ENCODE data around the gene PKNOX2.

The PKNOX2 gene

DNA sequence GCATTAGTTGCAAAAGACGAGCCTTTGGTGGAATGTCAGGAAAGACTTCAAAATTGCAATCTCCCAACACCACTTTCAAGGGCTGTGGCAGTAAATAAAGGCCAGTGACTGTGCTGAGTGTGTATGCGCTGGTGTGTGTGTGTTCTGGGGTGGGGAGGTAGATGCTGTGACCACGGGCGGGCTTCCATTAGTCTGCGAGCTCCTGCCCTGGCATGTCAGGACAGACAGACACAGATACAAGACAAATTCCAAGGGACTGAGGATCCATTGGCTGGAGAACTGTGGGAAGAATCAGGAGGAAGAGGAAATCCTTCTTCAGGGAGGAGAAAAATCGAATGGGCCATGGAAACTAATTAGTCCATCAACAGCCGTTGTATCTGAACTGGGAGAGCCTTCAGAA, 248.0 kb downstream of the PKNOX2 start:
- no peak for DNase-seq (ENCODE audit: low read depth)

DNA sequence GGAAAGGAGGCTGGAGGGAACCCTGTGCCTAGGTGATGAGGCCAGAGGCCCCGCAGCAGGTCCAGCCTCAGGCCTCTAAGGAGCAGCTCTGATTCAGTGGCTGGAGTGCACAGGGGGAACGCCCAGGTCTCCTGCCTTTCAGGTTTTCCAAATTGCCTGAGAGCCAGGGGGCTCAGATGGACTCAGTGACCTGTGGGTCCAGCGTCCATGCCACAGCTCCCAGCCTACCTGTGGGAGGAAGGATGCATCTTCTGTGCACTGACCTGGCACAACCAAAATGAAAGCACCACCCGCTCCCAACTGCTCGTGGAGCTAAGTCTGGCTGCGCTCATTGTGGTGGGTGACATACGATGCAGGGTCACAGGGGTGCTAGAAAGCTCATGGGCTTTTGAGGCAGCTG, 248.7 kb downstream of the PKNOX2 start:
- DNase-seq (ENCODE audit: low read depth) = no peak

DNA sequence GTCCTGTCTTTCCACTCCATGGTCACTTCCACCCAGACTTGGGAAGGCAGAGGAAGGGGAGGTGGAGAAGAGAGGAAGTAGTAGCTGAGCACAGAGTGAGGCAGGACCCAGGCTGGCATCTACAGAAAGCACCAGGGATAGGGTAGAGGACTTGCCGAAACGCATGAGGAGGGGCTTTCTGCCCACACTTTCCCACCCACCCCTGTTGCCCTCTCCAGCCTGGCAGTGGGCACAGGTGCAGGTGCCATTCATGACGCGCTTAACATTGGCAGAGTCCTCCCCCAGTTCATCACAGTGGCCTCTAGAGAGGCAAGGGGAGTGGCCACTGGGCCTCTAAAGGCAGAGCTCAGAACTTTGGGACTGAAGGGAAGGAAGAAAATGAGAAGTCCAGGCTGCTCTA, 249.6 kb downstream of the PKNOX2 start:
- DNase-seq (ENCODE audit: low read depth) = no peak

DNA sequence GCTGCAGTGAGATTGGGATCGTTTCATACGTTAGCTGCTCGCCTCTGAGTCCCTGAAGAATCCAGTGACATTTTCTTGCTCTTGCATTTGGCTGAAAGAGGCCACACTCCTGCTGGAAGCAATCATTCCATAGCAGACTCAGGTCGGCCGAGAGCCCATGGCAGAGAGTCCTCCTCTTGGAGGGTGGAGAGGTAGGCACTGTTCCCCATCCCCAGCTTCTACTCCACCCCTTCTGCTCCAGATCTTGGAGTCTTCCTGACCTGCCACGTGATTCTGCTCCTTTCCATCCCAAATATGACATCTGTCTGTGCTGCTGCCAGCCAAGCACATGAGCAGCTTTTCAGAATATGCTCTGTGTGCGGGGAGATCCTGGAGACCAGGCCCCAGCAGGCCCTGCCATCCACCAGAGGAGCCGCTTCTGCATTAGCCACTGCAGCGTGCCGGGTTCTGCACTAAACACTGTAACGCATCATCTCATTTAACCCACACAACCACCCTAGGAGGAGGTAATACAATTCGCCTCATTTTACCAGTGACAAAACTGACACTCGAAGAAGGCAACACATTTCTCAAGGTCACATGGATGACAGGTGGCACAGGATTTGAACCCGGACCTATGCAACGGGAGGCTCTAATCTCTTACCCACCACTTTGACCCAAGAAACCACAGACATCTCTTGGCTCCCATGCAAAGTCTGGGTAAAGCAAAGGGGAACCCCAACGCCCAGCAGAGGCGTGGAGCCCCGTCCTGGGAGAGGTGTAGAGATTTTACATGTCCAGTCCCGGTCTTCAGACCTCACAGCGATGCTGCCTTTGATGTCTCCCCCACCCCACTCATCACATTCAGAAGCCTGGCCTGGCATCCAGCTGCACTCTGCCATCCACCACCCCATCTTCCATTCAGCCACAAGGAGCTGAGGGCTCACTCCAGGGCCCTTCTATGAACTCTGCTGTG, 252.7 kb downstream of the PKNOX2 start:
- no peak for DNase-seq (ENCODE audit: low read depth)

DNA sequence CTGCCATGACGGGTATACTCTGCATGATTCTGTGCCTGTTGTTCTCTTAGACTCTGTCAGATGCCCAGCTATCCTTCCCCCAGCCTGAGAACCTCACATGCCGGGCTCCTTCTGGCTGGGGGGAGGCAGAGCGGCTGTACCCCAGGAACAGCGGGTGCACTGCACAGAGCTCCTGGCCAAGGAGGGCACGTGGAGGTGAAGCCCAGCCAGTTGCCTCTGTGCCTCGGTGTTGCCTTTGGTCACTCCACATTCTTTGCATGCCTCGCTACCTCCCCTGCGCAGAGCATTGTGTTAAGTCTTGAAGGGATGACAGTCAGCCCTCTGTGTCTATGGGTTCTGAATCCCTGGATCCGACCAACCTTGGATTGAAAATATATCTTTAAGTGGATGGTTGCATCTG, 253.8 kb downstream of the PKNOX2 start:
- no peak for DNase-seq (ENCODE audit: low read depth)

DNA sequence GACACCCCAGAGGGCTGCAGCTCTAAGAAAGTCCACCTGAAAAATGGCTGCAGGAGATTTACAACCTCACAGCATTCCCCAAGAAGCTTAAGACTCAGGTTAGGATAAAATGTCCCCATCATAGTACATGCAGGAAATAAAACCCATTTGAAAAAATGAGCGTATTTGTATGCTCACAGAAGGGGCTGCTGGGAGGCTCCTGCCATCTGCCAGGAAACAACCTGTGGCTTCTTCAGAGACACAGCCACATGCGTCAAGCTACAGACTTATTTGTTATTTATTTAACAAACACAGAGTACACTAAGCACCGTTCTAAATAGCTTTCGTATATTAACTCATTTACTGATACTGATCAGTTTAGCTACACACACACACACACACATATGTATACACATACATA, 258.1 kb downstream of the PKNOX2 start:
- no peak for DNase-seq (ENCODE audit: low read depth)

DNA sequence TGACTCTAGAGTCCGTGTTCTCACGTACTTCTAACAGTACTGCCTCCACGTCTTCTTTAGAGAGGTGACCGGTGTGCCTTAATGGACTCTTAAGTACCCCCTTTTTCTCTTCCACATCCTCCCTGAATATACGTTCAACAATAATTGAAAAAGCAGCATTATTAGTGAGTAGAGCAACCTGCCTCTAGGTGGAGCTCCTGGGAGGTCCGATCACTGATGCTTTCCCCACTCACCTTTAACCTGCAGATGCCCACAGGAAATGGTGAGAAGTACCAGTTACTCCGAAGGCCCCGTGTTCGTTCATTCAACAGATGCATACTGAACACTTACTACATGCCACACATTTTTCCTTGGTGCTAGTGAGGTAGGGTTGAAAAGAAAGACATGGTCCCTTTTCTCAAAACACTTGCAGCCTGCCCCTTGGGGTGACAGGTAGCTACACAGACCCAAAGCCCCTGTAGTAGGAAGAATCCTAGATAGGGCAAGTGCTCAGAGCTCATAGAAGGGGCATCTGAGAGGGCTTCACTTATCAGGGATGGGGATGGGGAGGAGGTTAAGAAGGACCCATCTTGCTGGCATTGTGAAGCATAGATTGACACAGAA, 258.8 kb downstream of the PKNOX2 start:
- no peak for DNase-seq (ENCODE audit: low read depth)

DNA sequence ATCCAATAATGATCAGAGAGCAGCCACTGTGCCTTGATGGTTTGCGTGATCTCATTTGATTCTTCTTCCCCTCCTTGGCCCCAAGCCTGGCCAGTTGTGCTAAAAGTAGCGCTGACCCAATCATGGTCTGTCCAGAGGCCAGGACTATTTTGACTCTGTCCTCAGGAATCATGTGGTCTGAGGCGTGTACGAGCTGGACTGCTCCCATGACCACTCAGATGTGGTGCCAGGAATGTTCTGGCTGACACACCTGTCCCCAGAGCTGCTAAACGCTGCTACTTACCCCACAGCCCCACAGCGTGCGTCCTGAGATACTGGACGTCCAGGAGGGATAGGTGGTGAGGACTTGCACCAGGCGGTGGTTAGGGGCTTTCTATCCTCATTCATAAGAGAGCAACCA, 261.1 kb downstream of the PKNOX2 start:
- DNase-seq (ENCODE audit: low read depth) = no peak

DNA sequence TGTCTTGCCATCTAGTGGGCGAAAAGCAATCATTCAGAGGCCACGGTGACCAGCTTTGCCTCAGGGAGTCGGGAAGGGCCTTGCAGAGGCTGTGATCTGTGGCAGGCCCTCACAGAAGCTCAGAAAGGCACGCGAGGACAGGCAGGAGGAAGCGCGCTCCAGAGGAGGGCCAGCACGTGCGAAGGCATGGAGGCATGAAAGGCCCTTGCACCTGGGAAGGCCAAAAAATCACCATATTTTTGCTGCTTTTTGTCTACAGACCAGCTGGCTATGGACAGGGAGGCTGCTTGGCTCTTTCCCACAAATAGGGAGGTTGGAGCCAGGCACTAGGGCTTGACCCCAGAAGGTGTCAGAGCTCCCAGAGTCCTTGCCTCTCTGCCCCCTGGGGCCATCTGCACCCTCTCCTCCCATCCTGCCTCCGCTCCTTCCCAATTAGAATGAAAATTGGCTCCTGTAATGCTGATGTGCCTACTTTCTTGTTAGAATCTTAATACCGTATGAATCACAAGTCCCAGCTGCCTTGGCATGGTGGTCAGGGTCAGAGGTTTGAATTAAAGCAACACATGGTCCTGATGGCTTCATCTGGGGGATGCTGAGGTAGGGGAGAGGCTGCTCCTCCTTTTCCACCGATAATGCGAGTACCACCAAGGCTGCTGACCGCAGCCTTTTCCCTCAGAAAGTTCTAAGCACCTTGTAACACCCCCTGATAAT, 262.4 kb downstream of the PKNOX2 start:
- DNase-seq (ENCODE audit: low read depth) = no peak

DNA sequence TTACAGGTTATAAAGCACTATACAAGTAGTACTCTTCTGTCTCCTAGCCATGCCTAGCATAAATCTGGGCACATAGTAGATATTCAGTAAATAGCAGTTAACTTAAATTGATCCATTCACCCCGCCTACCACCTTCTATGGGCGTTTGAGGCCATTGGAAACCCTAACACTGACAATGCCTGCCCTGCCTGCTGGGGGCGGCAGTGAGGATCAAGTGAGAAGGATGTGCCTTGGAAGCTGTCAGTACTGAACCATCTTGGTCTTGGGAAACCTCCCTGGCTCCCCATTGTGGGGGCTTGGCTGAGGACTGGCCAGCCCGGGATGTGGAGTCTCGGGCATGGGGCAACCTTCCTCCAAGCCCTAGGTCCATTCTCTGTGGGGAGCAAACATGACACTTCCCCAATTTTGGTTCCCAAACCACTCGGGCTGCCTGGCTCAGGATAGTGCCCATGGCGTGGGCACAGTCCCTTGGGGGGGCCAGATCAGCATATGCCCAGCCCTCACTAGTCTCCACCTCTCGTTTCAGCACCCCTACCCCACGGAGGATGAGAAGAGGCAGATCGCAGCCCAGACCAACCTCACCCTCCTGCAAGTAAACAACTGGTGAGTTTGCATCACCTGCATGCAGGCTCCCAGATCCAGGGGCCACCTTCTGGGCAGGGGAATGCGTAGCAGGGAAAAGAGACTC, 264.1 kb downstream of the PKNOX2 start:
- no peak for DNase-seq (ENCODE audit: low read depth)

DNA sequence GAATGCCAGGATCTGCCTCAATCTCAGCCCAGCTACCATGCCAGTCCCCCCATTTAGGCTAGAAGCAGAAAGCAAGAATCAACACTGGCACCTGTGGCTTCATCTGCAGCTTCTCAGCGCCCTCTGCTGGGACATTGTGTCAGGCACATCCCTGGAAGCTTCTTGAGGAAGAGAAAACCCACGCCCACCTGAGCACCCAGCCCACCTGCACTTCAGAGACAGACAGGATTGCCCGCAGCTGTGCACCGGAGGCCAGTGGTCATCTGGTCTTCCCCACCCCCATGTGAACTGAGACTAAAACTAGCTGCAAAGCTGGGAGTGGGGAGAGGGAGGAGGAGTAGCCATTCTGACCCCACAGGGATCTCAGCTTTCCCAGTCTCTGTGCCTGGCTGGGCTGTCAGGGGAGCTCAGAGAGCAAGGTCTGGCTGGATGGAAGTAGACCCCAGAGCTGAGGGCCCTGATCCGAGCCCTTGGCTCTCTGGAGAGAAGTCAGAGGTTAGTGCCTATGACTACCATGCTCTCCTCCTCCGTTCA, 264.7 kb downstream of the PKNOX2 start:
- no peak for DNase-seq (ENCODE audit: low read depth)

DNA sequence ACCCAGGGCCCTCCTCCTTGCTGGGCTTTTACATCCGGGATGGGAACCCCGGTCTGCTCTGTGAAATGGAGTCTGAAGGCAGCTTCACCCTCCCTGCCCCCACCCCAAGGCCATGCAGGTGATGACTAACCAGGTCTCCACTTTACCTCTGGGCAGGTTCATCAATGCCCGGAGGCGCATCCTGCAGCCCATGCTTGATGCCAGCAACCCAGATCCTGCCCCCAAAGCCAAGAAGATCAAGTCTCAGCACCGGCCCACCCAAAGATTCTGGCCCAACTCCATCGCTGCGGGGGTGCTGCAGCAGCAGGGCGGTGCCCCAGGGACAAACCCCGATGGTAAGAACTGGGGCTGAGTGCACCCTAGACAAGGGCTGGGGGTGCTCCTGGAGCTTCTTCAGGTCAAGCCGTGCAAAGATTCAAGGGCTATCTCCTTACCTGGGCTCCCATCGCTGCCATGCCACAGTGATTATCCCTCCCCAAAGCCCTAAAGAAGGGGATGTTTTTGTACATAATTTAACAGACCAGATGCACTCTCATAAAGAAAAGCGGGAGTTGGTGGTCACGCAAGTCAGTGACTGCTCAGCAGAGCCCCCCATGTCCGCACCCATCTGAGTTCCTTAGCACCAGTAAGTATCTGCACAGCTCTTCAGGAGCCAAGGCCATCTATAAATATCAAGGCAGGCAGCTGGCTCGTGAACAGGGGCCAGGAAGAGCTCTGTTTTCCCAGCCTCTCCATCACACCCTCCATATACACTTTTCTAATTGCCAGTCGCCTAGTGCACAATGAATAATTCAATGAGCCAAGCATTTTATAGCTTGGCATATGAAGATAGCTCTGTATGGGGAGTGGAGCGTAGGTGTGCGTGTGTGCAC, 265.5 kb downstream of the PKNOX2 start:
- no peak for DNase-seq (ENCODE audit: low read depth)

DNA sequence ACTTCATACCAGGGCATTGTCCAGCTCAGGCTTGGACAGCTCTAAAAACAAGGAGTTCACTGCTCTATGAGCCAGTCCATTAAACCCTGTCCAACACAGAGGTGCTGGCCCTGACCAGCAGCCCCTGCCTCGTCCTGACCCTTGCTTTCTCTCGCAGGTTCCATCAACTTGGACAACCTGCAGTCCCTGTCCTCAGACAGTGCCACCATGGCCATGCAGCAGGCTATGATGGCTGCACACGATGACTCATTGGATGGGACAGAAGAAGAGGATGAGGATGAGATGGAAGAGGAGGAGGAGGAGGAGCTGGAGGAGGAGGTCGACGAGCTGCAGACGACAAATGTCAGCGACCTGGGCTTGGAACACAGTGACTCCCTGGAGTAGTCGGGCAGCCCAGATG, 266.5 kb downstream of the PKNOX2 start:
- DNase-seq (ENCODE audit: low read depth) = no peak

DNA sequence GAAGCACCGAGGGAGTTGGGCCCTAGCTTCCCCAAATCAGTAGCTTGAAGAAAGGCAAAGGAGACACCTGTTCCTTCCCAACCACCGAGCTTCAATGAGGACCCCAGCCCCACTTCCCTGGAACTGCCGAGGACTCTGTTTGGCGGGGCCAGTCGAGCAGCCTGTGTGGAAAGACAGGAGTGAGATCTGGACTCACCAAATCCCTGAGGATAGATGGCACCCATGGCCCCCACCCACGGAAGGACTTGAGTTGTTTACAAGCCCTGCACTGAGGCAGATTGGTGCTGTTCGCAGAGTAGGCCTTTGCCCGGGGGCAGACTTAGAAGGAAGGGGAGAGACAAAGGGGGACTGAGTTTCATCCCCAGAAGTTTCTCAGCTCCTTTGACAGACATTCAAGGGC, 266.9 kb downstream of the PKNOX2 start:
- no peak for DNase-seq (ENCODE audit: low read depth)

DNA sequence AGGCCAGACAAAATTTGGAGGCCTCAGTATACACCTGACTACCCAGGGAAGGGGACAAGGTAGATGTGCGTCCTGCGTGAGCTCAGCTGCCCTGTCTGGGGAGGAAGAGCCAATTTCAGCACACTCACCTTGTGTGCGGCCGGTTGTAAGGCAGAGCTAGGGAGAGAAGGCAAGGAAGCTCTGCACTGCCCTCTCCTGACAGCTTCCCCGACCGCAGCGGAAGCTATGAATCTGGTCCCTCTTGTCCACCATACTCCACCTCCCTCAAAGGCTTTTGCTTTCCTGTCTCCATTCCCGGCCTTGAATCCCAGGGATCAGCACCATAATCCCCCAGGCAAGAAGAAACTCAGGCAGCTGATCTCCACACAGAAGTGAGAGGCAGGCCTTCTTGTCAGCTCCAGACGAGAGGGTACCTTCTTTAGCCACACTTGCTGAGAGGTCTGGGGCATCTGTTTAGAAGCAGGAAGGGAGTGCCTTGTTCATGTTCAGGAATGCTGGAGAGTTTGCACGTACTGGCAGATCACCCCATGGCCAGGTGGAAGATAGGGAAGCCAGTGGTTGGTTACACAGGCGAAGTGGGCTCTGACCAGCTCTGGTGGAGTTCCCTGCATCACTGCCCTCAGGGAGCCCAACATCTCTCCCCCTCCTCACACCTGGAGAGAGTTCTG, 269.0 kb downstream of the PKNOX2 start:
- DNase-seq (ENCODE audit: low read depth) = peak; percentile 40

DNA sequence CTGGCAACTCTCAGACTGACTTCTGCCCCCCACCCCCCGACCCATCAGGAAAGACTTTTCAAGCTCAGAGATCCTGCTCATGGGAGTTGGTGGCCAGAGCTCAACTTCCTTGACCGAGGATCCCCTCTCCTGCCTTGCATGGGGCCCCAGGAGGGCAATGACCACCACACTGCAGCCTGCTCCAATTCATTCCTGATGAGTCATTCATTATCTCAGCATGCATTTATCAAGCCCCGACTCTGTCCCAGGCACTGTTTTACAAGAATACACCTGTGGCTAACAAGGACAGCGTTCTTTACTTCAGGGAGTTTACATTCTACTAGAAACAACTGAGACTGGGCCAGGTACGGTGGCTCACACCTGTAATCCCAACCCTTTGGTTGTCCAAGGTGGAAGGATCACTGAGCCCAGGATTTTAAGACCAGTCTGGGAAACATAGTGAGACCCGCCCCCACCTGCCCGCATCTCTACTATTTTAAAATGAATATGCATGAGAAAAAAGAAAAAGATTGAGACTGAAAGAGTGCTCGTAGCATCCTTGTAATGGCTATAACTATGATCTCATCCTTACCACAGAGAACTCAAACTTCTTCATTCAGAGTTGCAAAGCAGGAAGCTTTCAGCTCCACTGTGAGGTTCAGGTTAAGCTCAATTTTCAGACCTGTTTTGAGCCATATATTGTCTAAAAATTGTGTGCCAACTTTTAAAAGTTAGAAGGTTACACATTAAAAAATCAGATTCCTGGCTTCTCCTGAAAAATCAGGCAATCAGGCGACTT, 271.1 kb downstream of the PKNOX2 start:
- DNase-seq (ENCODE audit: low read depth) = no peak

DNA sequence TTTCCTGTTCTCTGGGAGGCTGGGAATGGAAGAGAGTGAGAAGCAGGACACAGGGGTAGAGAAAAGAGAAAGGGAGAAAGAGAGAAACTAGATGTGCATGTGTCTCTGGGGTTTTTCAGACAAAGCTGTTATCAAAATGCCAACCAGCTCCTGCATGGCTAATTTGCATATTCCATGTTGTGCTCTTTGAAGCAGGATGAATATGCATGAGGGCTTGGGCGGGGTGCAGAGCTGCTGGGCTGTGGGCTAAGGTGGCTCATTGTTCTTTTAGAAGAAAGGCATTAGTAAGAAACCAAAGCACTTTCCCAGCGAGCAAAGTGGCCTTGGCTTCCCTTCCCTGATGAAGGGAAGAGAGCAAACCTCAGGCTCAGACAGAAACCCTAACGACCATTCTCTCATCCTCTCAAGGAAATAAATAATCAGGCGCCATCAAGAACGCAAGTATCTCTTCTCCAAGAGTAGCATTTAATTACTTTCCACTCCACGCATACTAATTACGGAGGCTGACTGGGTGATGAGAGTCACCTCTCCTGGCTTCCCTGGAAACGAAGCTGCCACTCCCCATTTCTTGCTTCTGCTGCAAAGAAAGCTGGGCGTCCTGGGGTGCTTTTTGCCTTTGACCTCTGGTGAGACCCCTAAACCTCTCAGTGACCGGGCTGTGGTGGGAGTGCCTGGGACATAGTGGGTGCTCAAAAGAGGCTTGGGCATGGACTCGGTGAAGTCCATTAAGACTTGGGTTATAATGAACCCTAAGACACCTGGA, 277.3 kb downstream of the PKNOX2 start:
- DNase-seq (ENCODE audit: low read depth) = no peak

DNA sequence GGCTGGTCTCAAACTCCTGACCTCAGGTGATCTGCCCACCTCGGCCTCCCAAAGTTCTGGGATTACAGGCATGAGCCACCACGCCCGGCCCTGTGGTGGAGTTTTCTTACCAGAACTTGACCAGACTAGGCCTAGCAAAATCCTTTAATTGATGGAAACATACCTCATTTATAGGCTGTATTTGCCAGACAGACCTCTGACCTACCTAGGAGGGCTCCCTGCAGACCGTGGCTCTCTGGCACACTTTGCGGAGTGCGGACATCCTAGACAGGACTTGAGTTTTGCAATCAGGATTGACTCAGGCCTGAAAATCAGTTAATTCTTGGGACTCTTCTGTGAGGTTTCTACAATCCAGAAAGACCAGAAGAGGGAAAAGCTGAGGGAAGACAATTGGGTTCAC, 278.4 kb downstream of the PKNOX2 start:
- DNase-seq (ENCODE audit: low read depth) = no peak

DNA sequence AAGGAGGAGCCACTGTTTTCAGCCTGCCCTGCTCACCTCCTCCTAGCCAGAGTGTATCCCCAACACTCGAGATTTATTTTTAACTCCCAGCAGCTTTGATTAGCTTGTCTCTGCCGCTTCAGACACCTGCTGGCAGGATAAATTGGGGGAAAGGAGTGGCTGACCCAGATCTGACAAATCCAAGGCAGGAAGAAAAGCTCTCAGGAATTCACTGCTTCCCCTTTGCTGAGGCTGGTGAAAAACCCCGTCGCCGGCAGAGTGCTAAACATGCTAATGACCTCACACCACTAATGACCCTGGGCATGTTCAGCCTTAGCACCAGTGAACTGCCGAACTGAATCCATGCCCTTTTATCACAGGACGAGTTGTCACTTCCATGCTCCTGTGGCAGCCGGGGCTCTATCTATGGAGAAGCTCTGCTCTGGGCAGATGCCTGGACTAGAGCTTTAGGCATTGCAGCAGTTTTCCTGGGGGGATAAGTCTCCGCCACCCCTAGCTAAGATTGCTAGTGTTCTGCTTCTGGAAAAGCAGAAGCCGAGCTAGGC, 279.3 kb downstream of the PKNOX2 start:
- no peak for DNase-seq (ENCODE audit: low read depth)

All from fibroblast of gingiva (primary cell).